GM12873 (cell line): ENCODE results near the gene PBX4.

ENCODE experiments used
- CTCF ChIP-seq: IDR thresholded peaks from 2 replicates; pipeline ENCODE4 v1.5.1; 2012; ENCODE audit warnings: low read depth, mild to moderate bottlenecking, moderate library complexity, low read length, control low read depth; ENCODE audit not compliant: insufficient read depth; ENCODE audit errors: missing control alignments

Gene PBX4

GRCh38 chr19:19549804-19550464, 68.6 kb downstream of the PBX4 start:
- TF ChIP-seq CTCF = no peak

- TF ChIP-seq CTCF = no peak
Observed at GRCh38 chr19:19548915-19549759, 69.3 kb downstream of the PBX4 start.

GRCh38 chr19:19547674-19548336, 70.7 kb downstream of the PBX4 start:
- TF ChIP-seq CTCF = no peak

GRCh38 chr19:19546751-19547162, 71.7 kb downstream of the PBX4 start:
- TF ChIP-seq CTCF = no peak

GRCh38 chr19:19545707-19546106, 72.8 kb downstream of the PBX4 start:
- TF ChIP-seq CTCF = no peak

GRCh38 chr19:19544954-19545591, 73.4 kb downstream of the PBX4 start:
- TF ChIP-seq CTCF = no peak
